GM19328 (cell line): ENCODE data around the gene MAGI1.
"Not testable (repeated sequence)": the region's sequence is repeated elsewhere in the genome, so short reads cannot be mapped to it uniquely, and the experiment has no call there.

Experiments used
- ATAC-seq: cut with Tn5 transposase; IDR thresholded peaks from one replicate; pipeline ENCODE4 v1.9.1; 2021; ENCODE audit warnings: mild to moderate bottlenecking, moderate library complexity; ENCODE audit not compliant: unreplicated experiment

Gene MAGI1

GRCh38 chr3:65549626-65549959 lies 489.1 kb downstream of the MAGI1 start:
- ATAC-seq, result no peak

- no peak for ATAC-seq
Measured at GRCh38 chr3:65548848-65549625, 489.7 kb downstream of the MAGI1 start.

GRCh38 chr3:65545429-65545828 lies 493.3 kb downstream of the MAGI1 start:
- ATAC-seq, result no peak

GRCh38 chr3:65543391-65543790 lies 495.3 kb downstream of the MAGI1 start:
- ATAC-seq, result not testable (repeated sequence)

- no peak for ATAC-seq
Measured at GRCh38 chr3:65540666-65541065, 498.1 kb downstream of the MAGI1 start.

GRCh38 chr3:65539616-65540015 lies 499.1 kb downstream of the MAGI1 start:
- ATAC-seq, result no peak

GRCh38 chr3:65538101-65538500 lies 500.6 kb downstream of the MAGI1 start:
- ATAC-seq, result no peak

GRCh38 chr3:65537109-65537508 lies 501.6 kb downstream of the MAGI1 start:
- ATAC-seq, result no peak

- no peak for ATAC-seq
Measured at GRCh38 chr3:65535260-65535659, 503.5 kb downstream of the MAGI1 start.

GRCh38 chr3:65534805-65535204 lies 503.9 kb downstream of the MAGI1 start:
- no peak for ATAC-seq

- ATAC-seq, result no peak
Measured at GRCh38 chr3:65532749-65533148, 506.0 kb downstream of the MAGI1 start.

- ATAC-seq, result no peak
Measured at GRCh38 chr3:65532215-65532614, 506.5 kb downstream of the MAGI1 start.

- ATAC-seq, result no peak
Measured at GRCh38 chr3:65531499-65531898, 507.2 kb downstream of the MAGI1 start.

GRCh38 chr3:65526656-65527055 lies 512.1 kb downstream of the MAGI1 start:
- no peak for ATAC-seq

GRCh38 chr3:65524584-65524983 lies 514.1 kb downstream of the MAGI1 start:
- no peak for ATAC-seq

GRCh38 chr3:65523878-65524277 lies 514.8 kb downstream of the MAGI1 start:
- ATAC-seq, result no peak

- ATAC-seq, result no peak
Measured at GRCh38 chr3:65521032-65521431, 517.7 kb downstream of the MAGI1 start.

- ATAC-seq, result no peak
Measured at GRCh38 chr3:65516998-65517397, 521.7 kb downstream of the MAGI1 start.

GRCh38 chr3:65514317-65514716 lies 524.4 kb downstream of the MAGI1 start:
- not testable (repeated sequence) for ATAC-seq

- not testable (repeated sequence) for ATAC-seq
Measured at GRCh38 chr3:65509423-65509794, 529.3 kb downstream of the MAGI1 start.

- ATAC-seq, result no peak
Measured at GRCh38 chr3:65508750-65509422, 529.8 kb downstream of the MAGI1 start.

- no peak for ATAC-seq
Measured at GRCh38 chr3:65507437-65507836, 531.3 kb downstream of the MAGI1 start.

GRCh38 chr3:65503776-65504175 lies 534.9 kb downstream of the MAGI1 start:
- no peak for ATAC-seq
